CD14-positive monocyte (primary cell): ENCODE data around the gene TTC33. TPM values are rescaled to one million over a fixed set of nuclear protein-coding genes. Genes with fewer than 3 reads are reported as not detected.
"Not testable (repeated sequence)": the region's sequence is repeated elsewhere in the genome, so short reads cannot be mapped to it uniquely, and the experiment has no call there.

Experiments
- DNase-seq, 3 donors: peaks; one replicate each; pipeline ENCODE4 v3.0.0-alpha.2; 2011 to 2022
- H2AFZ ChIP-seq: 2 replicates; pipeline ENCODE4 v1.6.0; 2012; ENCODE audit warnings: mild to moderate bottlenecking, low read depth, low read length, inconsistent platforms; ENCODE audit not compliant: insufficient read depth, poor library complexity, severe bottlenecking
- H3K27ac ChIP-seq, 2 donors: 1 replicate in 1 of 2; 2 replicates in 1 of 2; pipeline ENCODE4 v1.5.1; 2012 to 2013; ENCODE audit warnings: low read length in 2 of 2, control low read depth in 1 of 2, inconsistent platforms in 1 of 2, low read depth in 1 of 2, mild to moderate bottlenecking in 1 of 2
- H3K27me3 ChIP-seq, 2 donors: one replicate each; pipeline versions ENCODE4 v1.6.0 to v1.6.1; 2011 to 2013; ENCODE audit warnings: low read length in 2 of 2; ENCODE audit not compliant: control insufficient read depth in 2 of 2, insufficient read depth in 2 of 2
- H3K36me3 ChIP-seq, 2 donors: replicated peaks in 1 of 2; 1 replicate in 1 of 2; 2 replicates in 1 of 2; pipeline versions ENCODE4 v1.5.1 to v1.6.1; 2012 to 2013; ENCODE audit warnings: low read length in 2 of 2, control low read depth in 1 of 2, inconsistent platforms in 1 of 2, mild to moderate bottlenecking in 1 of 2; ENCODE audit not compliant: insufficient read depth in 2 of 2, control insufficient read depth in 1 of 2
- H3K4me1 ChIP-seq, 2 donors: 1 replicate in 1 of 2; 2 replicates in 1 of 2; pipeline versions ENCODE4 v1.5.1 to v1.6.1; 2012 to 2013; ENCODE audit warnings: low read length in 2 of 2, control low read depth in 1 of 2, inconsistent platforms in 1 of 2, mild to moderate bottlenecking in 1 of 2, moderate library complexity in 1 of 2; ENCODE audit not compliant: insufficient read depth in 2 of 2, control insufficient read depth in 1 of 2
- H3K4me2 ChIP-seq: replicated peaks from 2 replicates; pipeline ENCODE3; 2012; ENCODE audit warnings: low read length, moderate library complexity, mild to moderate bottlenecking; ENCODE audit not compliant: poor library complexity, severe bottlenecking; ENCODE audit errors: extremely low read depth
- H3K4me3 ChIP-seq, 3 experiments: fragments of 200-600 bp in 1 of 3; sonication (generic) in 1 of 3; replicated peaks in 1 of 3; 1 replicate in 2 of 3; 2 replicates in 1 of 3; pipeline ENCODE4 v1.5.1; 2011 to 2013; ENCODE audit warnings: low read length in 3 of 3, mild to moderate bottlenecking in 3 of 3, control low read depth in 2 of 3, low read depth in 2 of 3, inconsistent platforms in 1 of 3, moderate library complexity in 1 of 3
- H3K79me2 ChIP-seq: 2 replicates; pipeline ENCODE4 v1.6.0; 2012; ENCODE audit warnings: mild to moderate bottlenecking, control low read depth, inconsistent platforms, low read length, moderate library complexity; ENCODE audit not compliant: insufficient read depth
- H3K9ac ChIP-seq: 2 replicates; pipeline ENCODE4 v1.6.0; 2017; ENCODE audit warnings: low read length, mild to moderate bottlenecking; ENCODE audit not compliant: insufficient read depth, poor library complexity, severe bottlenecking
- H3K9me3 ChIP-seq, 2 donors: replicated peaks in 1 of 2; 1 replicate in 1 of 2; 2 replicates in 1 of 2; pipeline versions ENCODE4 v1.5.1 to v1.6.1; 2012 to 2013; ENCODE audit warnings: low read length in 2 of 2, control low read depth in 1 of 2; ENCODE audit not compliant: control insufficient read depth in 1 of 2, insufficient read depth in 1 of 2
- H4K20me1 ChIP-seq: 2 replicates; pipeline ENCODE4 v1.6.0; 2012; ENCODE audit warnings: mild to moderate bottlenecking, low read length, control low read depth, moderate library complexity; ENCODE audit not compliant: insufficient read depth
- H3K27ac Mint-ChIP-seq, 7 donors: one replicate each; pipeline ENCODE4 v1.8.0; 2020; ENCODE audit warnings: mild to moderate bottlenecking in 7 of 7, mixed read lengths in 7 of 7, moderate library complexity in 6 of 7, inconsistent platforms in 2 of 7
- H3K27me3 Mint-ChIP-seq, 3 donors: one replicate each; pipeline ENCODE4 v1.8.0; 2021 to 2022; ENCODE audit warnings: low read depth in 3 of 3, mild to moderate bottlenecking in 3 of 3, mixed read lengths in 3 of 3, moderate library complexity in 3 of 3, inconsistent platforms in 1 of 3
- H3K36me3 Mint-ChIP-seq, 2 donors: one replicate each; pipeline ENCODE4 v1.8.0; 2020; ENCODE audit warnings: mixed read lengths in 2 of 2, inconsistent platforms in 1 of 2, mild to moderate bottlenecking in 1 of 2
- H3K4me1 Mint-ChIP-seq: one replicate; pipeline ENCODE4 v1.8.0; 2020; ENCODE audit warnings: mild to moderate bottlenecking, mixed read lengths
- H3K4me3 Mint-ChIP-seq, 2 donors: one replicate each; pipeline ENCODE4 v1.8.0; 2020; ENCODE audit warnings: mild to moderate bottlenecking in 2 of 2, mixed read lengths in 2 of 2, moderate library complexity in 1 of 2
- H3K9me3 Mint-ChIP-seq, 7 donors: one replicate each; pipeline ENCODE4 v1.8.0; 2020 to 2022; ENCODE audit warnings: mixed read lengths in 7 of 7, mild to moderate bottlenecking in 6 of 7, moderate library complexity in 6 of 7, inconsistent platforms in 2 of 7
- WGBS: methylation state at CpG from one replicate; pipeline ENCODE4 v1.1.5; 2013; ENCODE audit warnings: missing lambda C conversion rate; ENCODE audit not compliant: insufficient coverage; 5-methylcytosine and 5-hydroxymethylcytosine counted together
- intact Hi-C, 2 donors: fragments of 100-400 bp; cut with micrococcal nuclease; formaldehyde crosslinking; loops; one replicate each; pipeline versions ENCODE4 v1.15.0 to v1.15.1; 2023
- polyA plus RNA-seq, 3 donors: library from polyadenylated mRNA; depleted of rRNA in 1 of 3; unstranded in 2 of 3; stranded (reverse) in 1 of 3; fragments of 300-500 nt in 2 of 3; fragments of >200 nt in 1 of 3; fragmentation: Illumina TruSeq in 2 of 3; gene quantifications; 1 replicate in 2 of 3; 2 replicates in 1 of 3; pipeline ENCODE4 v1.2.3, GENCODE V29; 2012 to 2021
- TF ChIP-seq, protein P1 (sequence below): fragments of 200-600 bp; IDR thresholded peaks from one replicate; pipeline ENCODE4 v1.8.0; 2022; ENCODE audit warnings: antibody characterized with exemption, mild to moderate bottlenecking

TTC33 gene
- polyA plus RNA-seq, 3 donors = 1.5 to 11.7 (median 9.4) TPM

- intact Hi-C loops = no loop called here
- DNase-seq = no peak
- no peaks in the 10 kb centered on the region for H3K9me3 ChIP-seq
- no peaks in the 10 kb centered on the region for H3K79me2 ChIP-seq
- peaks cover 0 to under 1% (median 0%) of the 10 kb centered on the region in 3 donors for H3K27me3 Mint-ChIP-seq
- H3K9me3 Mint-ChIP-seq = peaks cover 0 to 8% (median 4%) of the 10 kb centered on the region in 7 donors
- H3K9ac ChIP-seq = no peak overlapping the region
- WGBS = no CpG with 5 or more reads among the region's 1 CpG
- H3K27ac Mint-ChIP-seq = peak overlapping the region in 6 of 7 donors; percentile 1 to 87 (median 72)
- H3K4me1 ChIP-seq = peaks cover 23 to 25% of the 10 kb centered on the region in 2 donors
- no peak overlapping the region for H2AFZ ChIP-seq
- H4K20me1 ChIP-seq = no peaks in the 10 kb centered on the region
- TF ChIP-seq, protein P1, sequence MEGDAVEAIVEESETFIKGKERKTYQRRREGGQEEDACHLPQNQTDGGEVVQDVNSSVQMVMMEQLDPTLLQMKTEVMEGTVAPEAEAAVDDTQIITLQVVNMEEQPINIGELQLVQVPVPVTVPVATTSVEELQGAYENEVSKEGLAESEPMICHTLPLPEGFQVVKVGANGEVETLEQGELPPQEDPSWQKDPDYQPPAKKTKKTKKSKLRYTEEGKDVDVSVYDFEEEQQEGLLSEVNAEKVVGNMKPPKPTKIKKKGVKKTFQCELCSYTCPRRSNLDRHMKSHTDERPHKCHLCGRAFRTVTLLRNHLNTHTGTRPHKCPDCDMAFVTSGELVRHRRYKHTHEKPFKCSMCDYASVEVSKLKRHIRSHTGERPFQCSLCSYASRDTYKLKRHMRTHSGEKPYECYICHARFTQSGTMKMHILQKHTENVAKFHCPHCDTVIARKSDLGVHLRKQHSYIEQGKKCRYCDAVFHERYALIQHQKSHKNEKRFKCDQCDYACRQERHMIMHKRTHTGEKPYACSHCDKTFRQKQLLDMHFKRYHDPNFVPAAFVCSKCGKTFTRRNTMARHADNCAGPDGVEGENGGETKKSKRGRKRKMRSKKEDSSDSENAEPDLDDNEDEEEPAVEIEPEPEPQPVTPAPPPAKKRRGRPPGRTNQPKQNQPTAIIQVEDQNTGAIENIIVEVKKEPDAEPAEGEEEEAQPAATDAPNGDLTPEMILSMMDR = no peak
- no peaks in the 10 kb centered on the region for H3K36me3 Mint-ChIP-seq
- H3K4me3 ChIP-seq = no peak overlapping the region
- peaks cover 38% of the 10 kb centered on the region for H3K4me1 Mint-ChIP-seq
- peak overlapping the region in 1 of 2 donors; percentile 51 for H3K27ac ChIP-seq
- no peak overlapping the region for H3K4me3 Mint-ChIP-seq
- H3K27me3 ChIP-seq = no peaks in the 10 kb centered on the region
- H3K4me2 ChIP-seq = no peak overlapping the region
- H3K36me3 ChIP-seq = no peaks in the 10 kb centered on the region
Measured at GRCh38 chr5:40648150-40648549, 107.6 kb downstream of the TTC33 start.

- Mint-ChIP-seq H3K4me3 (no peak overlapping the region), H3K27me3 (no peaks in the 10 kb centered on the region), H3K4me1 (peaks cover 29% of the 10 kb centered on the region), H3K36me3 (no peaks in the 10 kb centered on the region), H3K27ac (no peak overlapping the region), H3K9me3 (peaks cover 0 to 8% (median 5%) of the 10 kb centered on the region in 7 donors)
- no peaks in the 10 kb centered on the region for H3K36me3 ChIP-seq
- no peak overlapping the region for H2AFZ ChIP-seq
- peaks cover 23 to 25% of the 10 kb centered on the region in 2 donors for H3K4me1 ChIP-seq
- DNase-seq = no peak
- H4K20me1 ChIP-seq = no peaks in the 10 kb centered on the region
- no peak overlapping the region for H3K9ac ChIP-seq
- WGBS = no CpG with 5 or more reads among the region's 3 CpGs
- no peak overlapping the region for H3K4me2 ChIP-seq
- H3K27ac ChIP-seq = no peak overlapping the region
- TF ChIP-seq, protein P1 = no peak
- no peaks in the 10 kb centered on the region for H3K27me3 ChIP-seq
- intact Hi-C loops = no loop called here
- H3K4me3 ChIP-seq = no peak overlapping the region
- no peaks in the 10 kb centered on the region for H3K79me2 ChIP-seq
- no peaks in the 10 kb centered on the region for H3K9me3 ChIP-seq
Measured at GRCh38 chr5:40646266-40646665, 109.5 kb downstream of the TTC33 start.

- H2AFZ ChIP-seq, H3K9me3 ChIP-seq, intact Hi-C loops, H3K27me3 ChIP-seq, H3K36me3 Mint-ChIP-seq, DNase-seq, H3K9ac ChIP-seq, H3K79me2 ChIP-seq, H3K4me3 Mint-ChIP-seq, H3K4me3 ChIP-seq, H4K20me1 ChIP-seq, H3K36me3 ChIP-seq, H3K4me2 ChIP-seq, H3K27ac Mint-ChIP-seq, H3K27ac ChIP-seq, H3K4me1 Mint-ChIP-seq, H3K4me1 ChIP-seq, H3K27me3 Mint-ChIP-seq: not testable (repeated sequence)
- H3K9me3 Mint-ChIP-seq = peaks cover 14 to 32% (median 23%) of the 10 kb centered on the region in 7 donors
- WGBS = no CpG with 5 or more reads among the region's 1 CpG
Measured at GRCh38 chr5:40639531-40639930, 116.2 kb downstream of the TTC33 start.
